GDM1 (cell line): Measurements from ENCODE around the gene KIF6.

Experiments used
- DNase-seq: peaks from one replicate; lab custom pipeline; 2025; lab: John Stamatoyannopoulos, UW

The KIF6 gene

GRCh38 chr6:39378175-39378959, 346.8 kb downstream of the KIF6 start:
- DNase-seq: no peak

- DNase-seq: no peak
Measured at GRCh38 chr6:39377539-39377950, 347.7 kb downstream of the KIF6 start.

GRCh38 chr6:39375405-39375804, 349.8 kb downstream of the KIF6 start:
- no peak for DNase-seq

GRCh38 chr6:39370390-39370789, 354.8 kb downstream of the KIF6 start:
- no peak for DNase-seq

GRCh38 chr6:39369987-39370386, 355.2 kb downstream of the KIF6 start:
- DNase-seq: no peak

GRCh38 chr6:39367700-39368099, 357.5 kb downstream of the KIF6 start:
- no peak for DNase-seq

GRCh38 chr6:39366931-39367618, 358.1 kb downstream of the KIF6 start:
- DNase-seq: no peak

GRCh38 chr6:39365281-39366074, 359.7 kb downstream of the KIF6 start:
- DNase-seq: no peak

- no peak for DNase-seq
Measured at GRCh38 chr6:39363280-39363679, 361.9 kb downstream of the KIF6 start.

- DNase-seq: no peak
Measured at GRCh38 chr6:39362487-39362865, 362.7 kb downstream of the KIF6 start.

- DNase-seq: peak; percentile 68
Measured at GRCh38 chr6:39361657-39362486, 363.3 kb downstream of the KIF6 start.

- no peak for DNase-seq
Measured at GRCh38 chr6:39360378-39360777, 364.8 kb downstream of the KIF6 start.

GRCh38 chr6:39357998-39358686, 367.1 kb downstream of the KIF6 start:
- peak; percentile 36 for DNase-seq

- DNase-seq: no peak
Measured at GRCh38 chr6:39353698-39354315, 371.4 kb downstream of the KIF6 start.

- DNase-seq: no peak
Measured at GRCh38 chr6:39350723-39351505, 374.3 kb downstream of the KIF6 start.

- no peak for DNase-seq
Measured at GRCh38 chr6:39348740-39349139, 376.5 kb downstream of the KIF6 start.

GRCh38 chr6:39347906-39348585, 377.2 kb downstream of the KIF6 start:
- DNase-seq: peak; percentile 61

- DNase-seq: no peak
Measured at GRCh38 chr6:39347206-39347605, 378.0 kb downstream of the KIF6 start.

GRCh38 chr6:39344821-39345280, 380.4 kb downstream of the KIF6 start:
- DNase-seq: no peak
